ENCODE data around the gene GALNT14.

DNA sequence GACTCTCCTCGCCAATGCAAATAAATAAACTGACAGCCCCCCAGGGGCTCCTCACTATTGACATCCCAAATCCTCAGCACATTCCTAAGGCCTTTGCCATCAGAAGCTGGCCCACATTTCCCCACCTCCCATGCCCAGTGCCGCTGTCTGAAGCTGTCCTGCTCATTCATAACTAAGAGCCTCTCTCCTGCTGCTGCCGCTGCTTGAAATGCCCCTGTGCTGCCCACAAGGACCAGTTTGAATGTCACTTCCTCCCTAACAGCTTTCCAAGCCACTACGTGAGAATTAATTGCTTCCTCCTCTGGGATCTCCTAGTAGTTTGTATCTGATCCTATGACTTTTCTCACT, 179.3 kb downstream of the GALNT14 start:
- TF ChIP-seq POLR2A (IDR thresholded peaks at IDR 0.05; ENCODE audit: low read length) (no peak), GATA1 (IDR thresholded peaks at IDR 0.05; ENCODE audit: low read depth, low read length) (no peak)

Data from erythroblast (primary cell).